Measurements from ENCODE around the gene CAT. TPM values are rescaled to one million over a fixed set of nuclear protein-coding genes. Genes with fewer than 3 reads are reported as not detected.
A peak's percentile ranks its signal among the peaks of the same experiment; 100 is the strongest.

CAT gene
- total RNA-seq, 1 experiment from 2014 or later = 65.9 TPM

- no TSS peak for BruUV-seq (replicated peaks)
- Histone ChIP-seq H3K4me1 (ENCODE audit: control insufficient read depth, insufficient read depth, low read length) (no peaks in the 10 kb centered on the region), H3K27me3 (ENCODE audit: control insufficient read depth, insufficient read depth, low read length) (no peaks in the 10 kb centered on the region), H3K36me3 (ENCODE audit: control insufficient read depth, insufficient read depth, low read length) (no peaks in the 10 kb centered on the region), H3K4me3 (ENCODE audit: low read depth in 2 of 2, low read length in 2 of 2) (no peak overlapping the region), H3K27ac (ENCODE audit: low read length) (peak overlapping the region; percentile 48; the same call in 1 of the 2 replicates), H3K9me3 (ENCODE audit: control insufficient read depth, insufficient read depth, low read depth, low read length) (peaks cover 6% of the 10 kb centered on the region; the same call in 1 of the 2 replicates)
- in situ Hi-C loops (cut with HindIII; ENCODE audit: low pct_unique_long_range_greater_than_20kb, low sequenced_read_pairs) = no loop called here
- CTCF ChIA-PET = interaction anchor here (0.6 kb wide), 1 partner anchor 843 kb away, joined by 3 read pairs; no protein-coding TSS in a partner anchor
- intact Hi-C loops (cut with micrococcal nuclease; ENCODE audit: unreplicated experiment) = no loop called here
- ATAC-seq (peak; percentile 95), DNase-seq (ENCODE audit: low read depth, low spot score) (no peak)
- POLR2A ChIA-PET = interaction anchor here (0.6 to 0.7 kb wide), 3 partner anchors 31 to 596 kb away, joined by 3 to 11 read pairs (median 3); no protein-coding TSS in a partner anchor
- TF ChIP-seq REST (IDR thresholded peaks at IDR 0.05; ENCODE audit: insufficient read depth in 1 of 2, low read depth in 2 of 2, low read length in 1 of 2) = no peak
- no peak for TF ChIP-seq CTCF (IDR thresholded peaks at IDR 0.05)
- no peak for TF ChIP-seq POLR2AphosphoS5 (IDR thresholded peaks at IDR 0.05; ENCODE audit: low read depth, low read length)
- no peak for TF ChIP-seq TCF7L2 (IDR thresholded peaks at IDR 0.05; ENCODE audit: low read depth, low read length)
- no peak for TF ChIP-seq SIN3A (IDR thresholded peaks at IDR 0.05; ENCODE audit: borderline replicate concordance, insufficient read depth, low read depth, low read length)
These were observed 42.7 kb upstream of the CAT start for GRCh38 chr11:34395916-34396550.

GRCh38 chr11:34397120-34397519, 41.6 kb upstream of the CAT start:
- intact Hi-C loops (cut with micrococcal nuclease; ENCODE audit: unreplicated experiment) = no loop called here
- Histone ChIP-seq H3K36me3 (ENCODE audit: control insufficient read depth, insufficient read depth, low read length) (no peaks in the 10 kb centered on the region), H3K9me3 (ENCODE audit: control insufficient read depth, insufficient read depth, low read depth, low read length) (peaks cover 6% of the 10 kb centered on the region; the same call in 1 of the 2 replicates), H3K4me1 (ENCODE audit: control insufficient read depth, insufficient read depth, low read length) (no peaks in the 10 kb centered on the region), H3K4me3 (ENCODE audit: low read depth in 2 of 2, low read length in 2 of 2) (no peak overlapping the region), H3K27ac (ENCODE audit: low read length) (0 out of 2 replicates have a peak overlapping the region, but pooled peaks have one; percentile 20), H3K27me3 (ENCODE audit: control insufficient read depth, insufficient read depth, low read length) (no peaks in the 10 kb centered on the region)
- no peak for ATAC-seq
- CTCF ChIA-PET = no interaction called here
- POLR2A ChIA-PET = no interaction called here
- BruUV-seq (replicated peaks) = no TSS peak
- no peak for DNase-seq (ENCODE audit: low read depth, low spot score)
- TF ChIP-seq REST (IDR thresholded peaks at IDR 0.05; ENCODE audit: insufficient read depth in 1 of 2, low read depth in 2 of 2, low read length in 1 of 2) (no peak), CTCF (IDR thresholded peaks at IDR 0.05) (no peak), TCF7L2 (IDR thresholded peaks at IDR 0.05; ENCODE audit: low read depth, low read length) (no peak), POLR2AphosphoS5 (IDR thresholded peaks at IDR 0.05; ENCODE audit: low read depth, low read length) (no peak)
- in situ Hi-C loops (cut with HindIII; ENCODE audit: low pct_unique_long_range_greater_than_20kb, low sequenced_read_pairs) = no loop called here
